ENCODE measurements around the gene AP4S1. TPM values are rescaled to one million over a fixed set of nuclear protein-coding genes. Genes with fewer than 3 reads are reported as not detected.

AP4S1 gene
- total and polyA plus RNA-seq, 4 donors: 5.4 to 10.7 (median 7.3) TPM

DNA sequence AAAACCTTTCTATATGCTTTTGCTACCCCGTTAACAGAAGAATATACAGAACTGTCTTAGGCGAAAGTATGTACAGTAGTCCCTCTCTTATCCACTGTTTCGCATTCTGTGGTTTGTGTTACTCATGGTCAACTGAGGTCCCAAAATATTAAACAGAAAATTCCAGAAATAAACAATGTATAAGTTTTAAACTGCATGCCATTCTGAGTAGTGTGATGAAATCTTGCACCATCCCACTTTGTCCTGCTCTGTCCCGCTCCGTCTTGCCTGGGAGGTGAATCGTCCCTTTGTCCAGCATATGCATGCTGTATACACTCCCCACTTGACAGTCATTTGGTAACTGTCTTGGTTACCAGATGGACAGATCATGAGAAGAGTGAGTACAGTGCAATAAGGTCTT, 70.8 kb downstream of the AP4S1 start:
- no peak overlapping the region for H3K27ac ChIP-seq (ENCODE audit: low read depth in 1 of 2, low read length in 1 of 2)
- H3K9ac ChIP-seq (ENCODE audit: insufficient read depth in 1 of 2, low read length in 2 of 2): no peak overlapping the region
- TF ChIP-seq, protein P1, sequence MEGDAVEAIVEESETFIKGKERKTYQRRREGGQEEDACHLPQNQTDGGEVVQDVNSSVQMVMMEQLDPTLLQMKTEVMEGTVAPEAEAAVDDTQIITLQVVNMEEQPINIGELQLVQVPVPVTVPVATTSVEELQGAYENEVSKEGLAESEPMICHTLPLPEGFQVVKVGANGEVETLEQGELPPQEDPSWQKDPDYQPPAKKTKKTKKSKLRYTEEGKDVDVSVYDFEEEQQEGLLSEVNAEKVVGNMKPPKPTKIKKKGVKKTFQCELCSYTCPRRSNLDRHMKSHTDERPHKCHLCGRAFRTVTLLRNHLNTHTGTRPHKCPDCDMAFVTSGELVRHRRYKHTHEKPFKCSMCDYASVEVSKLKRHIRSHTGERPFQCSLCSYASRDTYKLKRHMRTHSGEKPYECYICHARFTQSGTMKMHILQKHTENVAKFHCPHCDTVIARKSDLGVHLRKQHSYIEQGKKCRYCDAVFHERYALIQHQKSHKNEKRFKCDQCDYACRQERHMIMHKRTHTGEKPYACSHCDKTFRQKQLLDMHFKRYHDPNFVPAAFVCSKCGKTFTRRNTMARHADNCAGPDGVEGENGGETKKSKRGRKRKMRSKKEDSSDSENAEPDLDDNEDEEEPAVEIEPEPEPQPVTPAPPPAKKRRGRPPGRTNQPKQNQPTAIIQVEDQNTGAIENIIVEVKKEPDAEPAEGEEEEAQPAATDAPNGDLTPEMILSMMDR (IDR thresholded peaks at IDR 0.05; ENCODE audit: control extremely low read depth, extremely low read depth): no peak
- ATAC-seq (ENCODE audit: insufficient read depth, low FRiP score) (no peak), DNase-seq (no peak)
- peaks cover 0 to 8% (median 0%) of the 10 kb centered on the region in 5 donors for H3K4me1 ChIP-seq (ENCODE audit: control insufficient read depth in 5 of 5, insufficient read depth in 5 of 5, low read length in 5 of 5)
- no peaks in the 10 kb centered on the region for H3K27me3 ChIP-seq (ENCODE audit: control insufficient read depth in 3 of 3, insufficient read depth in 3 of 3, low read length in 2 of 3)
- WGBS, 2 donors: 96 to 97% methylated on average over 6 of the region's 6 CpGs
- H3K36me3 ChIP-seq (ENCODE audit: control insufficient read depth in 4 of 4, insufficient read depth in 4 of 4, low read length in 4 of 4): peaks cover 16 to 25% (median 19%) of the 10 kb centered on the region in 4 donors
- no peaks in the 10 kb centered on the region for H3K9me3 ChIP-seq (ENCODE audit: control insufficient read depth in 4 of 4, insufficient read depth in 3 of 4, low read length in 3 of 4)
- no peak overlapping the region for H3K4me3 ChIP-seq

DNA sequence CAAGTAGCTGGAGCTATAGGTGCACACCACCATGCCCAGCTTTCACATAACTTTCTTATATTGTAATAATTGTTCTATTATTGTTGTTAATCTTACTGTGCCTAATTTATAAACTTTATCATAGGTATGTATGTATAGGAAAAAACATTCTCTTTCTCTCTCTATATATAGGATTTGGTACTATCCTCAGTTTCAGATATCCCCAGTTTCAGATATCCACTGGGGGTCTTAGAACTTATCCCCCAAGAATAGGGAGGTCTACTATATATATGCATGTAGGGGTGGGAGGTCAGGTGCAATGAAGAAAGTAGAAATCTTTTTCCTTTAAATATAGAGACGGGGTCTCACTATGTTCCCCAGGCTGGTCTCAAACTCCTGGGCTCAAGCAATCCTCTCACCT, 71.6 kb downstream of the AP4S1 start:
- TF ChIP-seq, protein P1 (IDR thresholded peaks at IDR 0.05; ENCODE audit: control extremely low read depth, extremely low read depth): no peak
- Histone ChIP-seq H3K4me1 (ENCODE audit: control insufficient read depth in 5 of 5, insufficient read depth in 5 of 5, low read length in 5 of 5) (peaks cover 0 to 2% (median 0%) of the 10 kb centered on the region in 5 donors), H3K9ac (ENCODE audit: insufficient read depth in 1 of 2, low read length in 2 of 2) (no peak overlapping the region), H3K27ac (ENCODE audit: low read depth in 1 of 2, low read length in 1 of 2) (no peak overlapping the region), H3K36me3 (ENCODE audit: control insufficient read depth in 4 of 4, insufficient read depth in 4 of 4, low read length in 4 of 4) (peaks cover 17 to 28% (median 23%) of the 10 kb centered on the region in 4 donors), H3K9me3 (ENCODE audit: control insufficient read depth in 4 of 4, insufficient read depth in 3 of 4, low read length in 3 of 4) (no peaks in the 10 kb centered on the region), H3K4me3 (no peak overlapping the region), H3K27me3 (ENCODE audit: control insufficient read depth in 3 of 3, insufficient read depth in 3 of 3, low read length in 2 of 3) (no peaks in the 10 kb centered on the region)
- ATAC-seq (ENCODE audit: insufficient read depth, low FRiP score) (no peak), DNase-seq (no peak)
- 100% methylated on average over 1 of the region's 1 CpG for WGBS, 2 donors

DNA sequence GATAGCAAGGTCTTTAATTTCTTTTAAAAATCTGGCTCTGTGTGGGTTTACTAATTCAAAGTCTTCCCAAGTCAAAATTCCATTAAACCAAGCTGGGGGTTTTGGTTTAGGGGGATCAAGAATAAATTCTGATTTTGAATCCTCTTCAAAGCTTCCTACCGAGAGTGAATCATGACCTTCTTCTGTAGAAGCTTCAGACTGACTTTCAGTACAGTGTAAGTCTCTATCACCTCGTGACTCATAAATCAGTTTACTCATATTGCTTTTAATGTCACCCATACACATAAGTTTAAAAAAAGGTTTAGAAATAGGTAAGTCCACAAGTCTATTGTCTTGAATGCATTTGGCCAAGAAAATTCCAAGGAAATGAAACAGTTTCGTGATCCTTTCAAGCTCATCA, 81.3 kb downstream of the AP4S1 start:
- no peaks in the 10 kb centered on the region for H3K4me1 ChIP-seq (ENCODE audit: control insufficient read depth in 5 of 5, insufficient read depth in 5 of 5, low read length in 5 of 5)
- peaks cover 28 to 62% (median 45%) of the 10 kb centered on the region in 4 donors for H3K36me3 ChIP-seq (ENCODE audit: control insufficient read depth in 4 of 4, insufficient read depth in 4 of 4, low read length in 4 of 4)
- 93 to 96% methylated on average over 3 of the region's 3 CpGs for WGBS, 2 donors
- TF ChIP-seq, protein P1 (IDR thresholded peaks at IDR 0.05; ENCODE audit: control extremely low read depth, extremely low read depth): no peak
- DNase-seq (no peak), ATAC-seq (ENCODE audit: insufficient read depth, low FRiP score) (no peak)
- no peaks in the 10 kb centered on the region for H3K27me3 ChIP-seq (ENCODE audit: control insufficient read depth in 3 of 3, insufficient read depth in 3 of 3, low read length in 2 of 3)
- peak overlapping the region in 1 of 2 donors; percentile 74 for H3K27ac ChIP-seq (ENCODE audit: low read depth in 1 of 2, low read length in 1 of 2)
- H3K9ac ChIP-seq (ENCODE audit: insufficient read depth in 1 of 2, low read length in 2 of 2): no peak overlapping the region
- no peak overlapping the region for H3K4me3 ChIP-seq
- H3K9me3 ChIP-seq (ENCODE audit: control insufficient read depth in 4 of 4, insufficient read depth in 3 of 4, low read length in 3 of 4): no peaks in the 10 kb centered on the region

- peaks cover 28 to 67% (median 44%) of the 10 kb centered on the region in 4 donors for H3K36me3 ChIP-seq (ENCODE audit: control insufficient read depth in 4 of 4, insufficient read depth in 4 of 4, low read length in 4 of 4)
- H3K4me3 ChIP-seq: no peak overlapping the region
- H3K27ac ChIP-seq (ENCODE audit: low read depth in 1 of 2, low read length in 1 of 2): no peak overlapping the region
- DNase-seq (no peak), ATAC-seq (ENCODE audit: insufficient read depth, low FRiP score) (no peak)
- 95% methylated on average over 11 of the region's 11 CpGs for whole genome bisulfite sequencing, 2 donors
- no peaks in the 10 kb centered on the region for H3K27me3 ChIP-seq (ENCODE audit: control insufficient read depth in 3 of 3, insufficient read depth in 3 of 3, low read length in 2 of 3)
- no peak overlapping the region for H3K9ac ChIP-seq (ENCODE audit: insufficient read depth in 1 of 2, low read length in 2 of 2)
- H3K9me3 ChIP-seq (ENCODE audit: control insufficient read depth in 4 of 4, insufficient read depth in 3 of 4, low read length in 3 of 4): no peaks in the 10 kb centered on the region
- TF ChIP-seq, protein P1 (IDR thresholded peaks at IDR 0.05; ENCODE audit: control extremely low read depth, extremely low read depth): no peak
- no peaks in the 10 kb centered on the region for H3K4me1 ChIP-seq (ENCODE audit: control insufficient read depth in 5 of 5, insufficient read depth in 5 of 5, low read length in 5 of 5)
Observed at GRCh38 chr14:31109257-31109656, 83.8 kb downstream of the AP4S1 start.

Measured in lung (tissue), 12 donors.